ENCODE data around the gene RAI14. TPM values are rescaled to one million over a fixed set of nuclear protein-coding genes. Genes with fewer than 3 reads are reported as not detected.
"Not testable (repeated sequence)": the region's sequence is repeated elsewhere in the genome, so short reads cannot be mapped to it uniquely, and the experiment has no call there.

Gene RAI14
- total RNA-seq, 1 donor from 2014 or later: 147 TPM

- no peak for DNase-seq (ENCODE audit: low spot score)
- intact Hi-C loops (cut with DNase I): no loop called here
Observed at GRCh38 chr5:34716986-34717385, 60.9 kb downstream of the RAI14 start.

GRCh38 chr5:34717426-34718327 lies 61.5 kb downstream of the RAI14 start:
- intact Hi-C loops (cut with DNase I): no loop called here
- no peak for DNase-seq (ENCODE audit: low spot score)

More at GRCh38 chr5:34716986-34717385, 60.9 kb downstream of the RAI14 start:
- no peak for ATAC-seq

GRCh38 chr5:34718516-34718915 lies 62.4 kb downstream of the RAI14 start:
- DNase-seq (ENCODE audit: low spot score) (no peak), ATAC-seq (no peak)
- intact Hi-C loops (cut with DNase I): no loop called here

More at GRCh38 chr5:34717426-34718327, 61.5 kb downstream of the RAI14 start:
- peak; percentile 59 for ATAC-seq

GRCh38 chr5:34719029-34719428 lies 62.9 kb downstream of the RAI14 start:
- intact Hi-C loops (cut with DNase I): no loop called here
- no peak for ATAC-seq

GRCh38 chr5:34721327-34721726 lies 65.2 kb downstream of the RAI14 start:
- ATAC-seq: no peak
- DNase-seq (ENCODE audit: low spot score): no peak
- intact Hi-C loops (cut with DNase I): no loop called here

More at GRCh38 chr5:34719029-34719428, 62.9 kb downstream of the RAI14 start:
- DNase-seq (ENCODE audit: low spot score): no peak

- intact Hi-C loops (cut with DNase I): no loop called here
- DNase-seq (ENCODE audit: low spot score) (no peak), ATAC-seq (no peak)
Observed at GRCh38 chr5:34722183-34722582, 66.1 kb downstream of the RAI14 start.

GRCh38 chr5:34724741-34725140 lies 68.6 kb downstream of the RAI14 start:
- intact Hi-C loops (cut with DNase I): no loop called here
- DNase-seq (ENCODE audit: low spot score): no peak
- no peak for ATAC-seq

- DNase-seq (ENCODE audit: low spot score); ATAC-seq; intact Hi-C loops (cut with DNase I): not testable (repeated sequence)
Observed at GRCh38 chr5:34727166-34727749, 71.1 kb downstream of the RAI14 start.

GRCh38 chr5:34728236-34728635 lies 72.1 kb downstream of the RAI14 start:
- intact Hi-C loops (cut with DNase I): no loop called here
- no peak for DNase-seq (ENCODE audit: low spot score)
- ATAC-seq: no peak

GRCh38 chr5:34731435-34732232 lies 75.5 kb downstream of the RAI14 start:
- intact Hi-C loops (cut with DNase I): no loop called here
- DNase-seq (ENCODE audit: low spot score) (no peak), ATAC-seq (no peak)

- intact Hi-C loops (cut with DNase I): no loop called here
- no peak for ATAC-seq
- DNase-seq (ENCODE audit: low spot score): no peak
Observed at GRCh38 chr5:34734326-34734725, 78.2 kb downstream of the RAI14 start.

GRCh38 chr5:34735491-34736426 lies 79.6 kb downstream of the RAI14 start:
- no peak for DNase-seq (ENCODE audit: low spot score)
- intact Hi-C loops (cut with DNase I): no loop called here
- no peak for ATAC-seq

- ATAC-seq: no peak
- intact Hi-C loops (cut with DNase I): no loop called here
- DNase-seq (ENCODE audit: low spot score): no peak
Observed at GRCh38 chr5:34736445-34737115, 80.5 kb downstream of the RAI14 start.

- DNase-seq (ENCODE audit: low spot score): no peak
- intact Hi-C loops (cut with DNase I): no loop called here
- no peak for ATAC-seq
Observed at GRCh38 chr5:34737731-34738130, 81.6 kb downstream of the RAI14 start.

GRCh38 chr5:34738381-34738780 lies 82.3 kb downstream of the RAI14 start:
- no peak for ATAC-seq
- DNase-seq (ENCODE audit: low spot score): no peak
- intact Hi-C loops (cut with DNase I): no loop called here

- intact Hi-C loops (cut with DNase I): no loop called here
- ATAC-seq (peak; percentile 87), DNase-seq (ENCODE audit: low spot score) (no peak)
Observed at GRCh38 chr5:34740389-34740806, 84.3 kb downstream of the RAI14 start.

- ATAC-seq: no peak
- intact Hi-C loops (cut with DNase I): no loop called here
- DNase-seq (ENCODE audit: low spot score): no peak
Observed at GRCh38 chr5:34742061-34742460, 85.9 kb downstream of the RAI14 start.

- intact Hi-C loops (cut with DNase I): no loop called here
- no peak for DNase-seq (ENCODE audit: low spot score)
- no peak for ATAC-seq
Observed at GRCh38 chr5:34743878-34744277, 87.8 kb downstream of the RAI14 start.
